ENCODE data around the gene TMEM242. TPM values are rescaled to one million over a fixed set of nuclear protein-coding genes. Genes with fewer than 3 reads are reported as not detected.

Gene TMEM242
- total RNA-seq, 6 experiments from 2014 or later, result 9.4 to 12.8 (median 10.8) TPM

DNA sequence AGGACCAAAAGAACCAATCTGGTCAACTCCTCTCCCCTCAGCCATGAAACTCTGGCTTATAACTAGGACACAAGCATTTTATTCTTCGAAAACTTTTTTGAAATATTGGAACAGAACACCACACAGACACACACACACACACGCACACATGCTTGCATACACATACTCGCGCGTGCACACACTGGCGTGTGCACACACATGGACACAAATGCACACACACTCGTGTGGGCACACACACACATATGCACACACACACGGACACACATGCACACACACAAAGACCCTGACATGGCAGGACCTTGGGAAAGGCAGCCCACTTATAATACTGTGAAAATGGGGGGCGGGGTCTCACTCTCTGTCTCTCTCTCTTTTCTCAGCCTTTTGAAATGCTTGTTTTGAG lies 63.9 kb downstream of the TMEM242 start:
- H3K27ac Mint-ChIP-seq, result no peak overlapping the region

DNA sequence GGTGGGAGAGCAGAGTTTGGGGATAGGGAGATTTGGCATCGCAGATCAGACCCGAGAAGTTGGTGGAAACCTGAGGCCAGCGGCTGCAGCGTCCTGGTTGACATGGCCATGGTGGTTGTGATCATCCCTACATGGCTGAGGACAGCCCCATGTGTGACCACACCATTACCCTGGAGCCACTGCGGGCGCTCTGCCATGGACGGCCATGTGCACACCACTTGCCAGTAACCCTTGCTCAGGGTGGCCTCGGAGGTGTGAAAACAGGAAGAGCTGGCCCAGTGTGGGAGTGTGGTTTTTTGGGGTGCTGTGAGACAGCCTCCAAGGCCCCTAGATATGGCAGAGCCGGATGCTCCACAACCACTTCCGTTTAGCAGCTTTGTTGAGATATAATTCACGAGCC lies 64.4 kb downstream of the TMEM242 start:
- no peak for DNase-seq
- Mint-ChIP-seq H3K4me1 (ENCODE audit: low read depth) (no peaks in the 10 kb centered on the region), H3K4me3 (no peak overlapping the region), H3K27me3 (ENCODE audit: insufficient read depth) (peaks cover 33% of the 10 kb centered on the region), H3K36me3 (ENCODE audit: low read depth) (no peaks in the 10 kb centered on the region), H3K9me3 (no peaks in the 10 kb centered on the region), H3K27ac (no peak overlapping the region)
- TF ChIP-seq, protein P1, sequence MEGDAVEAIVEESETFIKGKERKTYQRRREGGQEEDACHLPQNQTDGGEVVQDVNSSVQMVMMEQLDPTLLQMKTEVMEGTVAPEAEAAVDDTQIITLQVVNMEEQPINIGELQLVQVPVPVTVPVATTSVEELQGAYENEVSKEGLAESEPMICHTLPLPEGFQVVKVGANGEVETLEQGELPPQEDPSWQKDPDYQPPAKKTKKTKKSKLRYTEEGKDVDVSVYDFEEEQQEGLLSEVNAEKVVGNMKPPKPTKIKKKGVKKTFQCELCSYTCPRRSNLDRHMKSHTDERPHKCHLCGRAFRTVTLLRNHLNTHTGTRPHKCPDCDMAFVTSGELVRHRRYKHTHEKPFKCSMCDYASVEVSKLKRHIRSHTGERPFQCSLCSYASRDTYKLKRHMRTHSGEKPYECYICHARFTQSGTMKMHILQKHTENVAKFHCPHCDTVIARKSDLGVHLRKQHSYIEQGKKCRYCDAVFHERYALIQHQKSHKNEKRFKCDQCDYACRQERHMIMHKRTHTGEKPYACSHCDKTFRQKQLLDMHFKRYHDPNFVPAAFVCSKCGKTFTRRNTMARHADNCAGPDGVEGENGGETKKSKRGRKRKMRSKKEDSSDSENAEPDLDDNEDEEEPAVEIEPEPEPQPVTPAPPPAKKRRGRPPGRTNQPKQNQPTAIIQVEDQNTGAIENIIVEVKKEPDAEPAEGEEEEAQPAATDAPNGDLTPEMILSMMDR (IDR thresholded peaks at IDR 0.05), result no peak

More for the DNA sequence above, 63.9 kb downstream of the TMEM242 start:
- H3K36me3 Mint-ChIP-seq (ENCODE audit: low read depth), result no peaks in the 10 kb centered on the region
- DNase-seq, result no peak
- no peaks in the 10 kb centered on the region for H3K9me3 Mint-ChIP-seq
- no peak overlapping the region for H3K4me3 Mint-ChIP-seq
- no peaks in the 10 kb centered on the region for H3K4me1 Mint-ChIP-seq (ENCODE audit: low read depth)
- peaks cover 31% of the 10 kb centered on the region for H3K27me3 Mint-ChIP-seq (ENCODE audit: insufficient read depth)
- TF ChIP-seq, protein P1 (IDR thresholded peaks at IDR 0.05), result no peak

DNA sequence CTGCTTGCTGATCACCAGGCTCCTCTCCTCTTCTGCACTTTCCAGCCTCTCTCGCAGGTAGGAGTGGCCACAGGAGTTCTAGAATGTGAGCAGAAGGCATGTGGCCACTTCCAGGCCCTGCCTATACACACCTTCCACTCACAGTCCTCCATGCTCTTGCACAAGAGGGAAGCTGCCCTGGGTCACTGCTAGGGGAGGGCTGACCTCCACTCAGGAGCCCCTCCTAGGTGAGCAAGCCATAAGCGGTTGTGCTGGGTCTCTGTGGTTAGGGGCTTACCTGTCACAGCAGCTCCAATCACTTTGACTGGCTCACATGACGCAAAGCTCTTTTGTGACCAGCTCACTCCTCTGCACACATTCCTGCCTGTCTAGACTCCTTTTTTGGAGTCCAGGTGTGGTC lies 68.2 kb downstream of the TMEM242 start:
- TF ChIP-seq, protein P1 (IDR thresholded peaks at IDR 0.05), result no peak
- Mint-ChIP-seq H3K4me1 (ENCODE audit: low read depth) (no peaks in the 10 kb centered on the region), H3K27me3 (ENCODE audit: insufficient read depth) (peaks cover 39% of the 10 kb centered on the region), H3K27ac (no peak overlapping the region), H3K36me3 (ENCODE audit: low read depth) (no peaks in the 10 kb centered on the region), H3K4me3 (no peak overlapping the region), H3K9me3 (no peaks in the 10 kb centered on the region)
- no peak for DNase-seq

DNA sequence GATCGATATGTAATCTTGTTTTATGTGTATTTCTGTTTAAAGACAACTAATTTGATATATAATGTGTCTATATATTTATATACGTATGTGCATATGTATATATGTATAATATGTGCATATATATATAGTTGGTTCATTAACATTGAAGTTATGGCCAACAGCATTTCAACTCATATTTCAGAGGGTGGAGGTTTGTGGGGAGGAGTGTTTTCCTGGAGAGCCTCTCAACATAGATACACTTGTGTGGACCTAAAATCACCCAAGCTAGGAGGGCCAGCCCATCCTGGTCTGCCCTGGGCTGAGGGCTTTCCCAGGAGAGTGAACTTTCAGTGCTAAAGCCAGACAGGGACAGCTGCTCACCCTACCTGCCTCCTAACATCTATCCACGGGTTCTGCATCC lies 68.8 kb downstream of the TMEM242 start:
- Mint-ChIP-seq H3K9me3 (no peaks in the 10 kb centered on the region), H3K27me3 (ENCODE audit: insufficient read depth) (peaks cover 44% of the 10 kb centered on the region)

DNA sequence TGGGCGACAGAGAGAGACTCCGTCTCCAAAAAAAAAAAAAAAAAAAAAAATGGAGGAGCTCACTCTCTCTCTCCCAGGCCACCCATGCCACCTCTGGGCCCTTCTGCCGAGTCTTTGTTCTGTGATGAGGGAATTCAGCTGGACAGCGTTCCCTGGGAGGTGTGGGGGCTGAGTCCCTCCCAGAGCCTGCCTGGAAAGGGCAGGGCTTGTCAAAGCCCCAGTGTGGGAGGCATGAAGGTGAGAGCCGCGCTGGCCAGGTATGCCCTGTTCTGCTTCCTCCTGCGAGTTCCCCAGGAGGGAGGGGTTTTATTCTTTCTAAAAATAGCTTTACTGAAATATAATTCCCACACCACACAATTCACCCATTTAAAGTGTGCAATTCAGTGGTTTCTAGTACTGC lies 69.6 kb downstream of the TMEM242 start:
- TF ChIP-seq, protein P1 (IDR thresholded peaks at IDR 0.05), result no peak
- Mint-ChIP-seq H3K4me3 (no peak overlapping the region), H3K27me3 (ENCODE audit: insufficient read depth) (peaks cover 45% of the 10 kb centered on the region), H3K4me1 (ENCODE audit: low read depth) (no peaks in the 10 kb centered on the region), H3K9me3 (peaks cover 3% of the 10 kb centered on the region), H3K27ac (no peak overlapping the region), H3K36me3 (ENCODE audit: low read depth) (no peaks in the 10 kb centered on the region)
- no peak for DNase-seq

More for the DNA sequence above, 68.8 kb downstream of the TMEM242 start:
- no peak for DNase-seq
- H3K27ac Mint-ChIP-seq, result no peak overlapping the region
- TF ChIP-seq, protein P1 (IDR thresholded peaks at IDR 0.05), result no peak
- no peaks in the 10 kb centered on the region for H3K36me3 Mint-ChIP-seq (ENCODE audit: low read depth)
- no peak overlapping the region for H3K4me3 Mint-ChIP-seq
- H3K4me1 Mint-ChIP-seq (ENCODE audit: low read depth), result no peaks in the 10 kb centered on the region

DNA sequence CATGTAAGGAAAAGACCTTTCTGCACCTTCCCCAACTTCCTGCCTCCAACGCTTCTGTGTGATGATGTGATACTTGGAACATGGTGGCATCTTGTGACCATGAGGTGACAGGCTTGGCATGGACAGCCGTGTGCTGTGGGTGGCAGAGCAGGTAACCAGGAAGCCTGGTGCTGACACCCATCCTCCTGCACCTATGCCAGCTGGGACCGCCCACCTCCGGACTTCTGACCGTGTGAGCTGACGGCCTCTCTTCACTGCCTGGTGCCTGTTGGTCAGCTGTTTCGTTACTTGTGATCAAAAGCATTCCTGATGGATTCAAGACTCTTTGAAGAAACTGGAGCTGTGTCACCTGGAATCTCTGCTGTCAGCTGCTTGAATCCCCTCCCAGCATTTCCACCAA lies 70.3 kb downstream of the TMEM242 start:
- Mint-ChIP-seq H3K36me3 (ENCODE audit: low read depth) (0 out of 2 replicates have a peak, but pooled peaks cover 5% of the 10 kb centered on the region), H3K4me1 (ENCODE audit: low read depth) (no peaks in the 10 kb centered on the region), H3K4me3 (no peak overlapping the region), H3K27ac (no peak overlapping the region), H3K27me3 (ENCODE audit: insufficient read depth) (peaks cover 41% of the 10 kb centered on the region), H3K9me3 (peaks cover 10% of the 10 kb centered on the region)
- TF ChIP-seq, protein P1 (IDR thresholded peaks at IDR 0.05), result no peak
- no peak for DNase-seq

All from HFFc6 (cell line).